GM19238 (cell line): ENCODE data around the gene MITF.

ENCODE experiments used
- DNase-seq: peaks from one replicate; pipeline ENCODE4 v3.0.0; 2011; ENCODE audit warnings: low spot score; ENCODE audit not compliant: insufficient read length

Gene MITF

DNA sequence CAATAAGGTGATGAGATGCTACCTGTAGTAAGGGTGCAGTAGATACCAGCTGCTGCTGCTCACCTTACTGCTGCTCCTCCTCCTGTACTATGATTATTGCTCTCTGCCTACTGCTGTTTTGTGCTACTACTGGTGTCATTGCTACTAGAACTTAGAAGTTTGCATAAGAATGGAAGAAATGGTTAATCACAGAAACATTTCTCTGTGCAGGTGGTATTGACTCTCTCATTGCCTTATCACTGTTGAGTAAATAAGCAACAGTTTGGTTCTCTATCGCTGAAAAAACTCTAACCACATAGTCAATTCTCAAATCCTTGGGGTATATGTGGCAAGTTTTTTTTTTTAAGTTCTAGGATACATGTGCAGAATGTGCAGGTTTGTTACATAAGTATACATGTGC lies 16.5 kb downstream of the MITF start:
- no peak for DNase-seq

DNA sequence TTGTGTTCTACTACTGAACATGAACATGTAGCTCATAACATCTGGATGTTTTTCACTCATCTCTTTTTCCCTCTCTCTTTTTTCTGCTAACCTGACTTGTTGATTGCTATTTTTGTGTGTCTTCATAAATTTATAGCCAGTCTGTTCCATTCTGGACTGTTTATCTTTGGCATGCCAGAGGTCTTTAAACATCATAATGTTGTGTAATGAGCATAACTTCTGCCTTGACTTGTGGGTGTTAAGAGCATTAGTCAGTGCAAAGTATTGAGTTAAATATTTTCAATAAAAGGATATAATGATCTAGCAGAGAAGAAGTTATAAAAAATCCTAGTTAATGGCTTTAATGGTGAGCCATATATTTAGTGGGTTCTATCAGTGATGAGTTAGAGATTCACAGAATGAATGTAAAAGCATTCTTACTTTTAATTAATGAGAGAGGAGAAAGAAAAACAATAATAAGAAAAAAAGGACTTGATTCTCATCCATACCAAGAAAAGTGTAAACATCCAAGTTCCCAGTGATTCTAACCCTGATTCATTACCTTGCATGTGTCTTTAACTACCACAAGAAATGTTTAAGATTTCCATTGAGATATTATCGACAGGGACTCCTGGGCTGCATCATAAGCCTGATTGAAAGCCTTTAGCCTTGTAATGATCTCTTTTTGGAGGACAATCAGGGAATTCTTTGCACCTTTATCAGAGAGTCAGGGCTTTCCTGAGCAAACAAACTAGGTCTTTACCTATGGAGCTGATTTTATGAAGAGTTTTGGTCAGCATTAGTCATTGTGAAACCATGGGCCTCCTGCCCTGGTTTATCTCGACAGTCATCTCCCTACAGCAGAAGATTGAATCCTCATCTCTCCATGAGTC lies 22.9 kb downstream of the MITF start:
- DNase-seq = no peak

DNA sequence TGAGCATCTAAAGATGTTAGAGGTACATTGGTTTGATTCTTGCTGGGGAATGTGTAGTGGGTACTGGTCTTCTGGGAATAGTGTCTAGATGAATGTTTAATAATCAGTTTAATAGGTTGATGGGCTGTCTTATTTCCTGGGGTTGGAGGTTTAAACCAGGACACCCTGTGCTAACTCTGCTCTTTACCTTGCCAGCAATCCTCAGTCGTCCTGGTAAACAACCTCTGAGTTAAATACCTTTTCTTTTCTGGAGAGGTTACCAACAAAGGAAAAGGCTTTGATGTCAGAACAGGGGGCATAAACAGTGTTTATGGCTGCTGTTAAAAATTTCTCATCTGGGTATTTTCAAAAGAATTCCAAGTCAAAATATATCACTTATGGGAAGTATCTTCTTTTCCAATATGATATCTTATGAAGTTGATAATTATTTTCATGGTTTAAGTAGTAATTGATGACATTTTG lies 23.5 kb downstream of the MITF start:
- DNase-seq = no peak

DNA sequence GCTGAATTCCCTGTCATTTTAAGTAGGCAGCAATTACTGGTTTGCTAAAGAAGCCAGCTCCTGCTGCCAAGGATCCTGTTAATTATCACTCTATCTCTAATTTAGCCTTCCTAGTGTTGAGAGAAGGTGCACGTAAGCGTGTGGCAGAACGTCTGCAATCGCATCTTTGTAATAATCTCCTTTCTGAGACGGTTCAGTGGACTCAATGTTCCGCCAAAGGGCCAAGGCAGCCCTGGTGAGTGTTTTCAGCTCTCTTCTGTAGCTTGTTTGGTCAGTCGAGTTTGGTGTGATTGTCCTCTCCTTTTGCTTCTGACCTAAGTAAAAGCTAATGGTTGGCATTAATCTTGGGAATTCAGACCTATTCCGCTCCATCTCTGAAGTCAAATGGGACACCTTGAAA lies 24.2 kb downstream of the MITF start:
- DNase-seq = no peak

DNA sequence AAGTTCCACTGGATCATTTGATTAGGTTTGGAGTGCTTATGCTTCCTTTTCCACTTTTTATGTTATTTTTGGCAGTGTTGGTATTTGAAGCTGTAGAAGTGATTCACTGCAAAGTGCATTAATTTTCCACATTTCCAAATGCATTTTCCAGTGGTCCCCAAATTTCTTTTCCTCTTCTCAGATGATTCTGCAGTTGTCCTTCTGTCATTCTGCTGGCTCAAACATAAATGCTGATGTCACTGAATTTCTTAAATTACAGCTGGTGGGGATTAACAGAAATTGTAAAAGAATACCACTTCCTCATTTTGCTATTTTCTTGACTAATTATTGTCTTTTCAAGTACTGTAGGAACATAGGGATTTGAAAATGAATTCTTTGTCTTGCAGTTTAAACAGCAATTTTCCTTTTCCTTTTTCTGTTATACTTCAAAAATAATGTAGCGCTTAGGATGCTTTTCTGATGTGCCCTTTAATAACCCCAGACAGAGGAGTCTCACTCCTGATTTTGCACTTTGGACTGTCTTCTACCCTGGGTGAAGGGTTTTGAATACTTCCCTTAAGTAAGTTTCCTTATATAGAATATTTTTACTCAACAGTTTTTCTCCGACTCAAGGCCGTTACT lies 25.0 kb downstream of the MITF start:
- DNase-seq = no peak

DNA sequence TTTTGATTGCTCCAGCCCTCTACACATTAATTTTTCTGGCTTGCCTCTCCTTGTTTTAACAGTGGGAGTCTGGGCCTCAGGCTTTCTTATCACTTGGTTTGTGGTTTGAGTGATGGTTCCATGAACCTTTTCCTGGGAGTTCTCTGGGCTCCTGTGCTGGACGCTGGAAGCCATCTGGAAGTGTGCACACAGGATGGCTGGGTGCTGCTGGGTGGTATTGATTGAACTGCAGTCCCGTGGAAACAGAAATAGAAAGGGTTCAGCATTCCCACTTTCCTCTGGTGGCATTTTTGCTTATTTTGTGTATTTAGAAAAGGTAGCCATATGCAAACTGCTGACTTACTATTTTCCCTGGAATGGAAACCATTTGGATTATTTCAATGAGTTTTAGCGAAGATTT lies 25.6 kb downstream of the MITF start:
- no peak for DNase-seq

DNA sequence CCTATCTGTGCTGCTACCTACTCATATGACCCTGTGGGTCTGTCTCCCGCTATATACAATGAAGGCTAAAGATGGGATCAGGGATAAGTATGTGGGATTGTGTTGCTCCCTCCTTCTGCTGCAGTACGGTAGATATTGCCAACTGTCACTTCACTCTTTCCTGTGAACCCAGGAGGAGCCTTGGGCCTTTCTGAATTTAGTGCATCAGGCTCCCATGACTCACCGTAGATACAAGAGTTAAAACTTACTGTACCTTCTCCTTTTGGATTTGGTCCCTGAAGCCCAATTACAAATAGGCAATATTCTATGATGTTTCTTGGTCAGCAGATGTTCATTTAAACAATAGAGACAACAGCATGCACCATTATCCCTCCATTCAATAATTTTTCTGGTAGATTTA lies 27.4 kb downstream of the MITF start:
- DNase-seq = no peak

DNA sequence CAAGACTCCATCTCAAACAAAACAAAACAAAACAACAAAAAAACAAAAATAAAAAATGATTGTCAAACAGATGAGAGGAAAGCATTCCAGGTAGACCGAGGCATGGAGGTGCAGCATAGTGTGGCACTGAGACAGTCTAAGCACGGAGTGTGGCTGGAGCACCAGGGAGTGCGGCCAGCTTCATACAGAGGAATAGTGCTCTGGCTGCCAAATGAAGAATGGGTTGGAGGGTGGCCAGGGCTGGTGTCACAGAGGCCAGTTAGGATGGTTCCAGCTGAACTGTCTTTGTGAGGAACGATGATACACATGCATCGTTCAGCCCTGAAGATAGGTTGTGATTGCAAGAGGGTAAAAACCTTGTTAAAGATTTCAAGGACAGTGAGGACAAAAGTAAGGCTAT lies 28.3 kb downstream of the MITF start:
- DNase-seq = no peak

DNA sequence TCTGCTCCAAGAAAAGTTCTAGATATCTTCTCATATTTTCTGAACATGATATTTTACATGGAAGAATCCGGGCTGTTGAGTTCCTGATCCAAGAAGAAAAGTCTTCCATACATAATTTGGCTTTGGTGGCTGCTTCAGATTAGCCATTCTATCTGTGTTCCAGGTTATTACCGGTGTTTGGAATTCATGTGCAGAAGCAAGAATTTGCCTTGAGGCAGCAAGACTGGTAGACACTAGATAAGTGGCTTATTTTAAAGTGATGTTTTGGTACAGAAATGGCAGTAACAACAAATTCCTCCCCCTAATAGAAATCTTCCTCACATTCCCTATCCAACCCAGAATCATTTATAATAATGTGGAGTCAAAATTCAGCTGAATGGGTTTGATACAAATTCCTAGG lies 29.2 kb downstream of the MITF start:
- no peak for DNase-seq

DNA sequence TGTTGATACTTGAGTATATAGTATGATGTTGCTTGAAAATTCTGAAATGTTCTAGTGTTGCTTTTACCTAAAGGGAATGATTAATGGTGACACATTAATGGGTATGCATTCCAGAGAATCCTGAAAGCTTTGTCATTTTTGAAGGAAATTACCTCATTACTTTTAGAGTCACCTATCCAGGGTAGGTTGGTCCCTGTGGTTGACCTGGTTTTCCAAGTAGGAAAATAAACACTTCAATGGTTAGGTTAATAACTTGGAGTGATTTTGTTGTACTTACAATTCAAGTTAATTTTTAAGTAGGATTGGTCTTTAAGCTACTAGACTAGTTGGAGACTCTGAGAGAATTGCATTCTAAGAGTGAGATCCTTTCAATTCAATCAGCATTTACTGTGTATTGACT lies 31.0 kb downstream of the MITF start:
- no peak for DNase-seq

DNA sequence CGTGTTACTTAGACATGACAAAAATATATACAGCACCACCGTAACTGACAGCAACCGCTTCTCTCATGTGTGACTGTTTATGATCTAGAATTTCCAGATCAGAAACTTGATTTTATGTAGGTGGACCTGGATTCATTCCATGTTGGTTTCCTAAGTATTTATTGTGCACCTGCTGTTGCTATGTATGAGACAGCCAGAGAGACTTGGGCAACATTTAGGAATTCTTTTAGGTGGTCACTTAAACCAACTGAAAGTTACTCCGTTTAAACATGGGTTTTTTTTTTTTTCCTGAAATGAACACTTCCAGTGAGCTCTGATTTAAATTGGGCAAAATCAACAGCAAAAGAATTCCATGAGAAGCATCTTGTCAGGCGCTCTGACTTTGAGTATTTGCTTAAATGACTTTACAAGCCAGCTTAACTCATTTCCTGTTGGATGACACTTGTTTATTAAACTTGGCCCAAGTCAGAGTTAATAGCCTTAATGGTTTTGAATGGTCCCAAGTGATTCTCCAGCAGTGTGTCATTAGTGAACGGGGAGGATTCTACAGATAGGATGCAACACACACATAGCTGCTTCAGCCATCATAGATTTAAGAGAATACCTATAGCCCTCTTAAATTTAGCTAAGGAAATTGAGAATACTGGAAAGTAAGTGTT lies 31.8 kb downstream of the MITF start:
- no peak for DNase-seq

DNA sequence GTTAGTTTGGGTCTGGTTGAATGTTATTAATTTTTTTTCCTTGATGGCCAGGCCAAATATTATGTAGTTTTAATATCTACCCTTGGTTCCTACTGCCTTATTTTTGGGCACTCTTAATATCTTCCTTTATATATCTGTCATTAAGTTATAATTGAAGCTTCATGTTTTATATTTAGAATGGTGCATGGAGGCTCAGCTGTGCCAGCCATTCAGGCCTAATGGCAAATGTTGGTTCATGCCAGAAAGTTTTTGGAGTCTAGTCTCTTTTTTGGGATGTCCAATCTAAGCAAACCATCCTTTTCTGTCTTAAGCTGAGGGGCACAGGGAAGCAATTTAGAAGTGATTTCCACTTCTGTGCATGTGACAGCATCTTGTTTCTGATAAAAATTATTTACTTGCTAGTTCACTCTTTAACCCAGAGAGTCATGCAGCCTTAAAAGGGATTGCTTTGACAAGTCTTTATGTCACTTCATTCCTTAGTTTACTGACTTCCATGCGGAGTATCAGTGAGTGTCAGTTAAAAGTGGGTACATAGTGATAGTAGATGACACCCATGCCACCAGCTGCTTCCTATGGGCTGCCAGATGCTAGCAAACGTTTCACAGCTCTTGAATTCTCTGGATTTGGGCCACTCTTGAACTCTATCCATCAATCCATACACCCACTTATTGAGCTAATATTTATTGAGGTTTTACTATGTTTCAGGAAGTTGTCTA lies 33.0 kb downstream of the MITF start:
- DNase-seq = no peak

DNA sequence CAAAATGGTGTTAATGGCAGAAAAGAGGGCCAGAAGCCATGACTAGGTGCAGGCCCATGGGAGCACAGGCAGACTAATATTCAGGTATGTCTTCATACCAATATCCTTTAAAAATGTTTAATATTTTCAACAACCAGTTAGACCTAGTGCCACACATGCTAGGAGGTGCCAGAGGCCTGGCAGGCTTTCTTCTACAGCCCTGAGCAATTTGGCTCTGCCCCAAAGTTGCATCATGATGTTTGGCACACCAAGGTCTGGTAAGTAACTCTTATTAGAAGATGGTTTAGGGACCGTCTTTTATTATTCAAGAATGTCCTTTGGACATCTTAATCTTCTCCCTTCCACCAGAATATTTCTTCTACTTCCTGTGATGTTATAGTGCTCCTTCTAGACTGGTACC lies 34.8 kb downstream of the MITF start:
- DNase-seq = no peak

DNA sequence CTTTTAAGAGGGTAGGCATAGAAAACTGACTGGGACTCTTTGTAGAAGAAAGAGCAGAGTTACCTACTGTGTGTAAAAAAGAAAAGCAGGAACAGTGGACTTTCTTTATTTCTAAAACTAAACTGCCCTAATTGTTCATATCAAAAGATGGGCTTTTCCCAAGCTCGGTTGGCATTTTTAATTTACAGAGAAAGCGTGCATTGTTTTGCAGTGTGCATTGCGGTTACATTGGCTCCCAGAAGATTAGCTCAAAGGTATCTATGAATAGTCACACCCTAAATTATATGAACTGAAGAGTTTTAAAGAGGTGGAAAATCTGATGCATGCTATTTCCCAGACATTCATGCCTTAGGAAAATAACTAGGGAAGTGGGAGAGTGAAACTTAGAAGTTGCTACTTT lies 36.5 kb downstream of the MITF start:
- no peak for DNase-seq

DNA sequence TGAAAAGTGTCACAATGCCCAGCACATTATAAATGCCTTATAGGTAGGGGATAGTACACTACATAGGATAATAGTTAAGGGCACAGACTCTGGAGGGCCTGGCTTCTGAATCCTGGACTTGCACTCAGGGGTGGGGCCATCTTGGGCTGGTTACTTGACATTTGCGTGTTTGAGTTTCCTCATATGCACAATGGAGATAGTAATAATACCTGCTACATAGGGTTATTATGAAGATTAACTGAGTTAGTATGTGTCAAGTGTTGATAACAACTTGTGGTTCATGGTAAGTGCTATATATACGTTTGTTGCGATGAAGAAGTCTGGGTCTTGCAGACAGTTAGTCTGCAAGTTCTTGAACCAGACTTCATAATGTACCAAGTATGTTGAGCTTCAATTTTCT lies 37.0 kb downstream of the MITF start:
- DNase-seq = no peak

DNA sequence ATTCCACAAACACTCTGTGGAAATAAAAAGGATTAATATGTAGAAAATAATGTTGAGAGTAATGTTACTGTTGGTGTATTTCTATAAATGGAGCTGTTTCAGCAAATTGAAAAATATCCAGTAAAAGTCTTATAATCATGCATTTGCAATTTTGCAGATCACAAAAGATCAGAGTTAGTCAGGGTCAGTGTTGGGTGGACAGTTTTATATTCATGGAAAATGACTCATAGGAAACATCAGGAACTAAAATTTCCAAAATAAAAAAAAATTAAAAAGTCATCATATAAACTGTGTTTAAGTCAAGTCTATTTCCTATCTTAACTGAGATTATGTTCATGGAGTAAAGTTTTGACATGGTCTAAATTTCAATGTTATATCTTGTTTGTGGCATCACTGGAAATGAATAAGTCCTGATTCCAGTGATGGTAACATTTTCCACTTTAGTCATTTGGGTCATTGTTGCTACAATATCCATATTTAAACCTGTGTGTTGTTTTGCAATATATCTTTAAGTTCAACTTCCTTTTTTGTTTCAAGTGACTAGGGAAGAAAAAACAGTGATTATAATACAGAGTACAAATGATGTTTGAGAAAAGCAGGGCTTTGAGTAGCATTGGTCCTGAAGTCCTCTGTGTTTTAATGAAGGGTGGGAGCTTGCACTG lies 37.8 kb downstream of the MITF start:
- DNase-seq = no peak

DNA sequence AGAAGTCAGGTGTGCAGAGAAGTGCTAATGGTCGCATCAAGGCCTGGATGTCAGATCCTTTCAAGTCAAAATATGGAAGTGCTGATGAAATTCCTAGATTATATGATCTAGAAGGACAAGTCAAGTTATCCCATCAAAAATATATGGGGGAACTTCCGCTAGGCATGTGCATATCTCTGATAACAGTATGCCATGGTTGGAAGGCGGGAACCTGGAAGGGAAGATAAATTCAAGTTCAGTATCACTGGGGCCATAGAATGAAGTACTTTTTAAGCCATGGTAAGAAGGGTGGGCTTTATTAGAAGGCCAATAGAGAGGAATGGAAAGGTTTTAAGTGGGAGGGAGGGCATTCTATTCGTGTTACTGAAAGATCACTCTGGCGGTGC lies 38.3 kb downstream of the MITF start:
- no peak for DNase-seq

DNA sequence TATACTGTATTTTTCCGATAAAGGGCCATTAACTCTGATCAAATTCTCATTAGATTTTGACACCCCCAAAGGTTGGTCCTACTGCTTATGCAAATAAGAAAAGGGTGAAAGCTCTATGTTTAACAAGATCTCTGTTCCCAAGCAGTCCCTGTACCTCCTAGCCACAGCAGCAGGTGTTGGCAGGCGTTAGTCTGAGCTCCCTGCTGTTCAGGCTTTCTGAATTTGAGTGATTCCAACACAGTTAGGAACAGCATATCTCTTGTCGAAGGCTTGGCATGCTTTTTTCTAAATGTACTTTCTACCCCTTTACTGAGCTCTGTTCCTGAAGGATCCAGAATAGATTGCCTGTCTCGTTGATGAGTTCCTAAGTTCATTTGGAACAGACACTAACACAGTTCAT lies 42.3 kb downstream of the MITF start:
- no peak for DNase-seq

DNA sequence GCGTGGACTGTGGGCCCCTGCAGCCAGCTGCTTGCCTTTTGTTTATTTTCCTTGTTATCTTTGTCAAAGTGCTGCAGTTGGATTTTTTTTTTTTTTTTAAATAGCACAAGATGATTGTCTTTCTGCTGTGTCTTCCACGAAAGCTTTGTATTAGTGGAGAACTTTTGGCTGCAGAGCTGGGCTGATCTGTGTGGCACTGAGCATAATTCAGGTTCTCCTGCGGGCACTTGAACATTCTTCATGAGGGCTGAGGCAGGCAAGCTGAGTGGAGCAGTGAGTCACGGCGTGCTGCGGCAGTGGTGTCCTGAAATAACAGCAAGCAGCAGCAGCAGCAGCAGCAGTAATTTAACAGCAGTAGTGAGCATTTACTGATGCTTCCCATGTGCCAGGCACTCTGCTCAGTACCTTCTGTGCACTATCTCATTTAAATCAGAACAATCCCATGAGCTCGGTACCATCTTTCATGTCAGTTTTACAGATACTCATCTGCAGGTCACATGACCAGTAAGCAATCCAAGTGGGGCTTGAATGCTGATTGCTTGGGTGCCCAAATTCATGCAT lies 45.8 kb downstream of the MITF start:
- DNase-seq = no peak

DNA sequence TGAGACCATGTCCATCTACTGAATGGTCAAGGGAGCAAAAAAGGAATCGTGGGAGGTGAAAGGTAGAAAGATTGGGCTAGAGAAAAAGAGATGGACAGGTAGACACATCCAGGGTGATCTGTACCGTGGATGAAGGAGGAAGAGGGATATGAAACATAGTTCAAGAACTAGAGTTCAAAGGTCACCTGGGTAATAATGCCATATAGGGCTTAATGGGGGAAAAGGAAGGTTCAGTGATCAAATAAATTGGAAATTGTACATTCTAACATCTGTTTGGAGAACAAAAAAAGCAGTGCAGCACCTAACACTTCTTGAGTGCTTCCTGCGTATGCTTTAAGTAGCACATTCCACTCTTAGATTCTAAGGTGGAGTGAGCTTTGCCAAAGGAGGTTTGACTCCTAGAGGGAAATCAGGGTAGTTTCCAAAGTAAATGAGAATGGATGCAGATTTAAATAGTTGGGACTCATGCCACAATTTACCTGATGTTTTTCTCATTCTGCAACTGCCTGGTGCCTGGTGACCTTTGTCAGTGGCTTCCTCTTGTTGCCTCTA lies 46.6 kb downstream of the MITF start:
- no peak for DNase-seq

DNA sequence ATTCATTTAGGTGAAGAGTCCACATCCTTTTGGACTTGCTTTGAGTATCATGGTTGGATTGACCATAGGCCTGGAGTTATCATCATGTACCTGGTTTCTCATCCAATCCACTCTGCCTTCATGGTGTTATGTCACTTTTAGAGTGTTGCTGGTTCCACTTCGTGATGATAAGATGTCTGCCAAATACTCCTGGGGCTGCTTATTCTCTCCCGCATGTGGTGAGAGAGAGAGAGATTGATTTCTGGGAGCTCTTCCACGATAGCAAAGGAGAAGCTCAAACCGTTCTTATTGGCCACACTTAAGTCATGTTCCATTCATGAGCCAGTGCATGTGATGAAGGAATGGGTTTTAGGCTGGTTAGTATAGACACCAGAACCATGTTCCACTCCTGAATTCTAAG lies 47.6 kb downstream of the MITF start:
- no peak for DNase-seq
